Esophagus (tissue), 2 donors: Measurements from ENCODE around the gene IRS2. TPM values are rescaled to one million over a fixed set of nuclear protein-coding genes. Genes with fewer than 3 reads are reported as not detected.

Source experiments
- H3K27ac ChIP-seq, 2 donors: one replicate each; pipeline ENCODE4 v1.5.1; 2013; ENCODE audit warnings: low read depth in 2 of 2, mild to moderate bottlenecking in 2 of 2, inconsistent platforms in 1 of 2, low read length in 1 of 2, moderate library complexity in 1 of 2
- H3K27me3 ChIP-seq, 2 donors: one replicate each; pipeline ENCODE4 v1.6.1; 2013; ENCODE audit warnings: low read length in 2 of 2, control low read depth in 1 of 2, mild to moderate bottlenecking in 1 of 2; ENCODE audit not compliant: insufficient read depth in 2 of 2, control insufficient read depth in 1 of 2
- H3K36me3 ChIP-seq, 2 donors: one replicate each; pipeline ENCODE4 v1.6.1; 2013; ENCODE audit warnings: low read length in 1 of 2; ENCODE audit not compliant: control insufficient read depth in 2 of 2, insufficient read depth in 2 of 2
- H3K4me1 ChIP-seq, 2 donors: one replicate each; pipeline ENCODE4 v1.6.1; 2013; ENCODE audit warnings: low read length in 1 of 2; ENCODE audit not compliant: control insufficient read depth in 2 of 2, insufficient read depth in 2 of 2
- H3K4me3 ChIP-seq, 2 donors: one replicate each; pipeline ENCODE4 v1.5.1; 2013; ENCODE audit warnings: low read length in 2 of 2, mild to moderate bottlenecking in 2 of 2, low read depth in 1 of 2, moderate library complexity in 1 of 2
- H3K9me3 ChIP-seq, 2 donors: one replicate each; pipeline ENCODE4 v1.6.1; 2013; ENCODE audit warnings: mild to moderate bottlenecking in 2 of 2, low read depth in 1 of 2, low read length in 1 of 2, moderate library complexity in 1 of 2; ENCODE audit not compliant: control insufficient read depth in 2 of 2, insufficient read depth in 1 of 2
- WGBS, 2 donors: extraction: QIAGEN DNeasy Blood & Tissue Kit; methylation state at CpG; one replicate each; pipeline ENCODE4 v1.1.7; 2013; 5-methylcytosine and 5-hydroxymethylcytosine counted together
- polyA plus RNA-seq, 2 donors: library from polyadenylated mRNA; stranded (reverse); fragments of 200-250 nt; gene quantifications; one replicate each; pipeline ENCODE4 v1.2.3, GENCODE V29; 2013
- donor health status: healthy with polysubstance abuse.
- donor health status: Bipolar disorder and iron deficiency.

Gene IRS2
- polyA plus RNA-seq, 2 donors, result 1.6 to 2.6 TPM

DNA sequence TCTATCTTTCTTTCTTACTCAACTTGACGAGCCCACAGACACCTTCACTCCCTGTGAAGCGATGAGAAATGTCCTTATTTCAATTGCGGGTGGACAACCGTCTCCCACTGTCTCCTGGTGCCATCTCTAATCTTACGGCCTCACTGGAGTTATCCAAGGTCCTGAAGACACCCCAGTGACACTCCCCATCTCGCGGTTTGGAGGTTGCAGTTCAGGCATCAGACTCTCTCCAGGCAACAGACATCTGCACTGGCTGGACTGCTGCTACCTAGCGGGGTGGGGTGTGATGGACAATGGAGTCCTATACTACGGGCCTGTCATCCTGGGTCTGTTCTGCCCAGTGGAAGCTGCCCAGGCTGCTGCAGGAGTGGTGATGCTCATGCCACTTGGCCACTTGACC lies 18.3 kb upstream of the IRS2 start:
- WGBS, 2 donors, result 77 to 80% methylated on average over 9 of the region's 9 CpGs
- Histone ChIP-seq H3K9me3 (no peaks in the 10 kb centered on the region), H3K4me1 (no peaks in the 10 kb centered on the region), H3K36me3 (no peaks in the 10 kb centered on the region), H3K27ac (no peak overlapping the region), H3K27me3 (no peaks in the 10 kb centered on the region), H3K4me3 (no peak overlapping the region)

DNA sequence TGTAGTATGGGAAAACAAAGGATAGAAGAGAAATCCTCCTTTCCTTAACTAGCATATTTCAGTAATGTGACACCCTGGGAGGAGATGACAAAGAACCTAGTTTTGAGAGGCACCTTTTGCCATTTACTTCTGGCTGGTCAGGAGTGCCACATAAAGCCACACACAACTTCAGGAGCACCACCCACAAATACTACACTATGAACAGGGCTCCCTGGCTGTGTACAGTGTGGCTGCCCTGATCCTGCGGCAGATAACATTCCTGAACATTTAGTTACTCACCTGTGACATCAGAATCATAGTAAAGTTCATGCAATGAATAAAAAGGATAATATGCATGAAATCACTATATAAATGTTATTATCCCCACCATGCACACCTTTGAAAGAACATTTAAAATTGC lies 17.4 kb upstream of the IRS2 start:
- no peaks in the 10 kb centered on the region for H3K4me1 ChIP-seq
- no peaks in the 10 kb centered on the region for H3K27me3 ChIP-seq
- H3K36me3 ChIP-seq, result no peaks in the 10 kb centered on the region
- no peak overlapping the region for H3K4me3 ChIP-seq
- 70 to 77% methylated on average over 1 of the region's 1 CpG for WGBS, 2 donors
- H3K9me3 ChIP-seq, result no peaks in the 10 kb centered on the region
- H3K27ac ChIP-seq, result no peak overlapping the region

DNA sequence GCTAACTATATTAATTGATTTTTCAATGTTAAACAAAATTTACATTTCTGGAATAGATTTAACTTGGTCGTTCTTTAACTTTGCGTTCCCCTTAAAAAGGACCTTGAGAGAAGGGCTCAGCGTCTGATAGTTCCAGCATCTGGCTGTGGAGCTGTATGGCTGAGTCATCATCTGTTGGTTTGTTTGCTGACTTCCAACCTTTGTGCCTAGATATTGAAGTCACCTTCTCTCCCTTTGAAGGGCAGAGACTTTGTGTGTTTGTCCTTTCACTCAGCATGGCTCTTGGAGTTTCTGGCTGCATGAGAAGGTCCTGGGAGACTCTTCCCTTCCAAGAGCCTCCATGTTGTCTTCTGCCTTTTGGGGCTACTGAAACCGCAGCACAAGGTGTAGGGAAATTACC lies 16.6 kb upstream of the IRS2 start:
- H3K36me3 ChIP-seq, result no peaks in the 10 kb centered on the region
- no peaks in the 10 kb centered on the region for H3K4me1 ChIP-seq
- no peak overlapping the region for H3K27ac ChIP-seq
- H3K27me3 ChIP-seq, result no peaks in the 10 kb centered on the region
- 75 to 85% methylated on average over 4 of the region's 4 CpGs for WGBS, 2 donors
- H3K9me3 ChIP-seq, result no peaks in the 10 kb centered on the region
- no peak overlapping the region for H3K4me3 ChIP-seq

DNA sequence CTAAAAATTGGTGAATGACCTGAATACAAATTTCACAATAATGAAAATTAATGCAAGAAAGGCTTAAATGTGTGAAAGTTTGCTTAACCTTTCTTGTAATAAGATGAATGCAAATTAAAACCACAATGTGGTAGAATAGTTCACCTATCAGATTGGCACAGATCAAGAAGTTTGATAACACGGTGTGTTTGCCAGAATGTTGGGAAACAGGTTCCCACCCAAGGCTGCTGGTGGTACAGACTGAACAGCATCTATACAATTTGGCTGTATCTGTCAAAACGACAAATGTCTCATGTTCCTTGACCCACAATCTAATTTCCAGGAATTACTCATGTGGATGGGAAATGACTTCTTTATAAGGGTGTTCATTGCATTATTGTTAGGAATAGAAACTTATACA lies 8.6 kb upstream of the IRS2 start:
- H3K4me3 ChIP-seq, result no peak overlapping the region
- H3K4me1 ChIP-seq, result no peaks in the 10 kb centered on the region
- 31 to 51% methylated on average over 2 of the region's 2 CpGs for WGBS, 2 donors
- no peaks in the 10 kb centered on the region for H3K9me3 ChIP-seq
- peaks cover 0 to 2% of the 10 kb centered on the region in 2 donors for H3K27me3 ChIP-seq
- H3K36me3 ChIP-seq, result no peaks in the 10 kb centered on the region
- no peak overlapping the region for H3K27ac ChIP-seq

DNA sequence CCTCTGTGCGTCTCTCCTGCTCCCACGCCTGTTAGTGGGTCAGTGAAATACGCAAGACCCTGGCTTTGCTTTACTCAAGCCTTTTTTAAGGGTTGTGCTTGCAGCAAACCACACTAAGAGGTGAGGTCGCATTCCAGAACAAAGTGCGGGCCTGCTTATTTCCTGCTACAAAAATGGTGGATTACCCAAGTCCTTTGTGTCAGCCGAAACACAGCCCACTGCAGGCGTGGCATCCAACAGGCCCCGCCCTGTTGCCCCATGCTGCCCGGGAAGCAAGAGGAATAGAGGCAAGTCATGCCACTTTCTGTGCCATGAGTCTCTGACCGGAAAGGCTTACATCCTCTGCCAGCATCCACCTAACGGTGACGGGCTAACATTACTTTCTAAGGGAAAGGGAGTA lies 7.7 kb upstream of the IRS2 start:
- 70 to 78% methylated on average over 12 of the region's 12 CpGs for WGBS, 2 donors

DNA sequence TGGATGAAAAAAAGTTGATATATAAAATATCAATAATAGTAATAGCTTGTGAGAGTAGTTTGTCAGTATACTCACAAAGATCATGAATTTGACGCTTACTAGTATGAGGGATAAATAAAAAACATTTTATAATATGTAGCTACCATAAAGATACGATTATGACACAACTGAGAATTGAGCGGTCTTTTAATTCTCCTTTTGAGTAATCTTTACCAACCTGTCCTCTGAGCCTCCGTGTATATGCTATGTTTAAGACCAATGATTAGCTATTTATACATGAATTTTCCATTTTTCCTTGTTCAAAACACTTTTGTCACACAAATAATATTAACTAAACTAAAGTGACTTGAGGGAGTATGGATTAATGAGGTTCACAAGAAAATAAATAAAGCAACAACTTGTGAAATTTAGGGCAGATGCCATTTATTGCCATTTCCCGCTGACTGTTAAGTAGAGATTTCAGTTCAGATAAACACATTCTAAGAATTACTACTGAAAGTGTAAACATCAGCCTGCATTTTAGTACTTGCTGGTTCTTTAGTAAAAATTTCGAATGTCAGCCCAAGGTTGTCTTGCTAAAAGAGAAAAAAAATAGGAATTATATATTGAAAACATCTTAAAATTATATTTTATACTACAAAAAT lies 6.2 kb upstream of the IRS2 start:
- Histone ChIP-seq H3K4me3 (no peak overlapping the region), H3K36me3 (no peaks in the 10 kb centered on the region), H3K9me3 (no peaks in the 10 kb centered on the region), H3K27ac (no peak overlapping the region), H3K4me1 (no peaks in the 10 kb centered on the region), H3K27me3 (peaks cover 0 to under 1% of the 10 kb centered on the region in 2 donors)
- WGBS, 2 donors, result 77 to 78% methylated on average over 6 of the region's 6 CpGs

More for the DNA sequence above, 7.7 kb upstream of the IRS2 start:
- no peaks in the 10 kb centered on the region for H3K4me1 ChIP-seq
- no peak overlapping the region for H3K27ac ChIP-seq
- H3K36me3 ChIP-seq, result no peaks in the 10 kb centered on the region
- no peaks in the 10 kb centered on the region for H3K9me3 ChIP-seq
- peaks cover 0 to 2% of the 10 kb centered on the region in 2 donors for H3K27me3 ChIP-seq
- no peak overlapping the region for H3K4me3 ChIP-seq

DNA sequence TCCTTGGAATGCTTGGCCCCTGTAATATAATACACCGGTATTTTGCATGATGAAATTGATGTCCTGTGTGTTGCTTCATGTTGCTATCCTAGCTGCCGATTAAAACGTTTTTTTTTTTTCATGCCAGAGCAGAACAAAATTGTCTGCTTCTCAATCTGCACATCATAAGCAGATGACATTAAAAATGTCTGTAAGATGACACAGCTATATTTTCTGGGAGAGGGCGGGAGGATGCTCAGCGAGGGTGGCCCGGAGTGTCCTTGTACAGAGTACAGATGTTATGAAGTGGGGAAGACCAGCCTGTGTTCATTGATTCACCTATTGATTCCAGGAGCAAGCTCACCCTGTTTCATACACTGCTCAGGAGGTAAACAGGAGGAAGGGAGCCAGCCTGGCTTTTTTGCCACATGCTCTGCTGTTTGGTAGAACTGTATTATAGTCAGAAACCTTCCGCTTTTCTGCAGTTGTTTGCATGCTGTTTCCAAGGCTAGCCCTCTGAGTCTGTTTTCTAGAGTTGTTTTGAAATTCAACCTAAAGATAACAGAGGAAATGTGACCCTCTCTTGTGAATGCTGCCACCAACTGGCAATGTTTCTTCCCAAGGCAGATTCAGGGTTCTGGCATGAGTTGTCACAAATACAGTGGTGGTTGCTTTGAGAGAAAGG lies 4.7 kb upstream of the IRS2 start:
- Histone ChIP-seq H3K27ac (no peak overlapping the region), H3K9me3 (no peaks in the 10 kb centered on the region), H3K36me3 (no peaks in the 10 kb centered on the region), H3K4me3 (no peak overlapping the region), H3K4me1 (no peaks in the 10 kb centered on the region), H3K27me3 (no peaks in the 10 kb centered on the region)
- WGBS, 2 donors, result 41 to 64% methylated on average over 7 of the region's 7 CpGs

DNA sequence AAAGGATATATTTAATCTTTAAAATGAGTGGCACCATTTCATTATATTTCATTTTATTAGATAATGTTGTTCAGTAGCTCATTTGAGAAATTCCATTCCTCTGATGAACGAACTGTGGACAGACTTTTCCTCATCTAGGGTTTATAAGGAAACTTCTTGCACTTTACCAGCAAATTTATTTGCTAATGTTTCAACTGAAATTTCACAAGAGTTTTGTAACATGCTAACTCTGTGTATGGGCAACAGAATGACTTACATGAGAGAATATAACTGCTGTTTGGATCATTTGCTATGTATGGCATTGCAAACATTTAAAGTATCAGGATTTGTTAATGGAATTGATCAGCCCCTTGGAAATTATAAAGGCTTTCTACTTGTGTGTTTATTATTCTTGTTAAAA lies 3.7 kb upstream of the IRS2 start:
- H3K27ac ChIP-seq, result no peak overlapping the region
- WGBS, 2 donors, result 78 to 80% methylated on average over 1 of the region's 1 CpG
- H3K36me3 ChIP-seq, result no peaks in the 10 kb centered on the region
- H3K9me3 ChIP-seq, result peaks cover 0 to 1% of the 10 kb centered on the region in 2 donors
- H3K4me1 ChIP-seq, result peaks cover 0 to 2% of the 10 kb centered on the region in 2 donors
- no peak overlapping the region for H3K4me3 ChIP-seq
- no peaks in the 10 kb centered on the region for H3K27me3 ChIP-seq

DNA sequence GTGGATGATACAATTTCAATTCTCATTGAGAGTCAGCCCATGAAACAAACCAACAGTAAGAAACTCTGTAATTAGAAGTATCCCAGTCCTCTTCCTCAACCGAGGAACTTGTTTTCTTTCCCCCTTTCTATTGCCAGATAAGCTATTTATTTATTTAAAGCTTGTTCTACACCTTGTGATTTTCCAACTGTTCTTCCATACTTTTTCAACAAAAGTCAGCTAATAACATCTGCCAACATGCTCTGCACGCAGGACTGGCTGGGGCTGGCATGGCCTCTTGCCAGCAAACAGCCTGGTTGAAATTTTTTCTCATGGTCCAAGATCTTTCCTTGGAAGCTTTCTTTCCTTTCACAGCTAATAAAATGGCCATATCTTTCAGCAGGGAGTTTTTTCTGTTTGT lies 2.9 kb upstream of the IRS2 start:
- Histone ChIP-seq H3K4me3 (no peak overlapping the region), H3K4me1 (peaks cover 1 to 7% of the 10 kb centered on the region in 2 donors), H3K36me3 (peaks cover 0 to 2% of the 10 kb centered on the region in 2 donors), H3K9me3 (peaks cover 0 to 4% of the 10 kb centered on the region in 2 donors), H3K27me3 (no peaks in the 10 kb centered on the region), H3K27ac (no peak overlapping the region)
- WGBS, 2 donors, result 24 to 25% methylated on average over 2 of the region's 2 CpGs
